A673 (cell line): ENCODE measurements around the gene PRPF40B. TPM values are rescaled to one million over a fixed set of nuclear protein-coding genes. Genes with fewer than 3 reads are reported as not detected.

Experiments used
- BruUV-seq: library from RNA; stranded (reverse); fragments of 400-500 nt; replicated peaks from 2 replicates; lab custom pipeline; 2021; lab: Mats Ljungman, UMichigan
- CTCF ChIA-PET: fragments of 300-600 bp; sonication (Branson Sonifier 250); formaldehyde crosslinking; loops from one replicate; lab custom pipeline; 2022; ENCODE audit warnings: antibody characterized with exemption; lab: Charles Lee
- POLR2A ChIA-PET: fragments of 300-600 bp; sonication (Branson Sonifier 250); formaldehyde crosslinking; loops from one replicate; lab custom pipeline; 2022; ENCODE audit warnings: antibody characterized with exemption; ENCODE audit not compliant: low non-redundant PET; lab: Charles Lee
- DNase-seq: peaks from one replicate; pipeline ENCODE4 v3.0.0-alpha.2; 2015; ENCODE audit warnings: low spot score
- H3K27ac ChIP-seq: fragments of 200-600 bp; sonication (generic); 2 replicates; pipeline ENCODE4 v1.5.1; 2016; ENCODE audit warnings: mixed run types, low read depth, mild to moderate bottlenecking, mixed read lengths, antibody characterized with exemption, low read length; ENCODE audit not compliant: poor library complexity, severe bottlenecking
- H3K27me3 ChIP-seq: fragments of 200-600 bp; sonication (generic); replicated peaks from 2 replicates; pipeline ENCODE4 v1.6.1; 2017; ENCODE audit warnings: mixed run types, low read depth, mild to moderate bottlenecking, mixed read lengths, antibody characterized with exemption, low read length; ENCODE audit not compliant: insufficient read depth, poor library complexity
- H3K36me3 ChIP-seq: fragments of 200-600 bp; sonication (generic); 2 replicates; pipeline ENCODE4 v1.6.1; 2016; ENCODE audit warnings: mixed run types, mild to moderate bottlenecking, mixed read lengths, antibody characterized with exemption, low read length; ENCODE audit not compliant: insufficient read depth, poor library complexity, severe bottlenecking
- H3K4me1 ChIP-seq: fragments of 200-600 bp; sonication (generic); 2 replicates; pipeline ENCODE4 v1.6.1; 2017; ENCODE audit warnings: mixed run types, mild to moderate bottlenecking, mixed read lengths, antibody characterized with exemption, low read length; ENCODE audit not compliant: insufficient read depth, poor library complexity, severe bottlenecking
- H3K4me3 ChIP-seq: fragments of 200-600 bp; sonication (generic); 2 replicates; pipeline ENCODE4 v1.5.1; 2016; ENCODE audit warnings: low read depth, mixed run types, mild to moderate bottlenecking, mixed read lengths, low read length; ENCODE audit not compliant: poor library complexity, severe bottlenecking
- H3K9me3 ChIP-seq: fragments of 200-600 bp; sonication (generic); 2 replicates; pipeline ENCODE4 v1.6.1; 2016; ENCODE audit warnings: mixed run types, low read depth, mild to moderate bottlenecking, mixed read lengths, antibody characterized with exemption, low read length; ENCODE audit not compliant: poor library complexity, severe bottlenecking
- CTCF ChIP-seq: fragments of 300-800, 200-600 bp; sonication (generic); conservative IDR thresholded peaks from 2 replicates; pipeline ENCODE4 v1.5.1; 2017; ENCODE audit warnings: low read depth, mild to moderate bottlenecking, antibody characterized with exemption, low read length, moderate library complexity, mixed read lengths
- EZH2 ChIP-seq: fragments of 200-600 bp; sonication (generic); IDR thresholded peaks from 2 replicates; pipeline ENCODE4 v1.6.1; 2017; ENCODE audit warnings: borderline replicate concordance, low read depth, mild to moderate bottlenecking, mixed read lengths, antibody characterized with exemption, low read length; ENCODE audit not compliant: poor library complexity, severe bottlenecking
- intact Hi-C: fragments of 100-400 bp; cut with micrococcal nuclease; formaldehyde crosslinking; loops from one replicate; pipeline ENCODE4 v1.10.0; 2022; ENCODE audit not compliant: unreplicated experiment
- total RNA-seq: library from RNA; stranded (reverse); gene quantifications from 2 replicates; pipeline ENCODE4 v1.2.3, GENCODE V29; 2021

The PRPF40B gene
- total RNA-seq, 1 experiment from 2014 or later: 14.0 TPM

GRCh38 chr12:49644620-49644994 lies 21.2 kb downstream of the PRPF40B start:
- no peaks in the 10 kb centered on the region for H3K27me3 ChIP-seq
- no peak overlapping the region for H3K27ac ChIP-seq

GRCh38 chr12:49645146-49646039 lies 22.0 kb downstream of the PRPF40B start:
- no peak for DNase-seq
- intact Hi-C loops: loop anchor here (2.0 kb wide), 2 partner anchors 117 to 133 kb away; no protein-coding TSS in a partner anchor
- TF ChIP-seq CTCF: no peak
- TF ChIP-seq EZH2: no peak

More at GRCh38 chr12:49644620-49644994, 21.2 kb downstream of the PRPF40B start:
- Histone ChIP-seq H3K4me3 (no peak overlapping the region), H3K9me3 (no peaks in the 10 kb centered on the region), H3K36me3 (peaks cover 29% of the 10 kb centered on the region), H3K4me1 (peaks cover 9% of the 10 kb centered on the region)
- DNase-seq: peak; percentile 81
- CTCF ChIA-PET: interaction anchor here (1.7 to 2.0 kb wide), 2 partner anchors 97 to 195 kb away, joined by 4 to 6 read pairs; partner anchors contain the start of gene TMBIM6
- POLR2A ChIA-PET: interaction anchor here (0.6 kb wide), 1 partner anchor 152 kb away, joined by 6 read pairs; no protein-coding TSS in a partner anchor
- intact Hi-C loops: loop anchor here (1.0 to 2.0 kb wide), 3 partner anchors 63 to 134 kb away; partner anchors contain the start of gene FMNL3
- BruUV-seq: TSS peak; percentile 9
- TF ChIP-seq EZH2 (no peak), CTCF (peak; percentile 91)

GRCh38 chr12:49646331-49646830 lies 23.0 kb downstream of the PRPF40B start:
- intact Hi-C loops: no loop called here
- CTCF ChIA-PET: no interaction called here
- Histone ChIP-seq H3K36me3 (peaks cover 29% of the 10 kb centered on the region), H3K9me3 (no peaks in the 10 kb centered on the region), H3K4me3 (no peak overlapping the region), H3K4me1 (peaks cover 9% of the 10 kb centered on the region), H3K27me3 (no peaks in the 10 kb centered on the region), H3K27ac (no peak overlapping the region)
- BruUV-seq: no TSS peak
- no peak for DNase-seq
- TF ChIP-seq EZH2 (no peak), CTCF (no peak)
- POLR2A ChIA-PET: no interaction called here

More at GRCh38 chr12:49645146-49646039, 22.0 kb downstream of the PRPF40B start:
- Histone ChIP-seq H3K4me1 (peaks cover 9% of the 10 kb centered on the region), H3K4me3 (no peak overlapping the region), H3K9me3 (no peaks in the 10 kb centered on the region), H3K27me3 (no peaks in the 10 kb centered on the region), H3K27ac (no peak overlapping the region), H3K36me3 (peaks cover 29% of the 10 kb centered on the region)
- POLR2A ChIA-PET: no interaction called here
- CTCF ChIA-PET: interaction anchor here (0.6 to 2.0 kb wide), 2 partner anchors 13 to 96 kb away, joined by 4 to 6 read pairs; partner anchors contain the start of gene TMBIM6
- no TSS peak for BruUV-seq
